ENCODE results near the gene RIBC1.
"Not testable (repeated sequence)": the region's sequence is repeated elsewhere in the genome, so short reads cannot be mapped to it uniquely, and the experiment has no call there.

RIBC1 gene

GRCh38 chrX:53422861-53423306 is at the start of gene RIBC1:
Gene RIBC1, plus strand, starts transcription at chrX:53422873. Its CDS starts 3,404 bp downstream, at chrX:53426277.
- no peak for DNase-seq (ENCODE audit: low read depth)

- DNase-seq (ENCODE audit: low read depth): no peak
Observed at GRCh38 chrX:53373307-53373706, 49.4 kb upstream of the RIBC1 start.

- DNase-seq (ENCODE audit: low read depth): no peak
Observed at GRCh38 chrX:53374222-53374820, 48.4 kb upstream of the RIBC1 start.

- no peak for DNase-seq (ENCODE audit: low read depth)
Observed at GRCh38 chrX:53374923-53375322, 47.8 kb upstream of the RIBC1 start.

GRCh38 chrX:53376888-53377287 is 45.8 kb upstream of the RIBC1 start:
- no peak for DNase-seq (ENCODE audit: low read depth)

GRCh38 chrX:53377464-53377863 is 45.2 kb upstream of the RIBC1 start:
- DNase-seq (ENCODE audit: low read depth): no peak

- DNase-seq (ENCODE audit: low read depth): no peak
Observed at GRCh38 chrX:53379008-53379710, 43.5 kb upstream of the RIBC1 start.

GRCh38 chrX:53379747-53380146 is 42.9 kb upstream of the RIBC1 start:
- DNase-seq (ENCODE audit: low read depth): no peak

GRCh38 chrX:53383376-53384076 is 39.1 kb upstream of the RIBC1 start:
- no peak for DNase-seq (ENCODE audit: low read depth)

GRCh38 chrX:53395605-53396298 is 26.9 kb upstream of the RIBC1 start:
- no peak for DNase-seq (ENCODE audit: low read depth)

GRCh38 chrX:53398216-53398615 is 24.5 kb upstream of the RIBC1 start:
- DNase-seq (ENCODE audit: low read depth): no peak

- DNase-seq (ENCODE audit: low read depth): no peak
Observed at GRCh38 chrX:53403535-53403934, 19.1 kb upstream of the RIBC1 start.

GRCh38 chrX:53412446-53412845 is 10.2 kb upstream of the RIBC1 start:
- DNase-seq (ENCODE audit: low read depth): no peak

- DNase-seq (ENCODE audit: low read depth): not testable (repeated sequence)
Observed at GRCh38 chrX:53420351-53420750, 2.3 kb upstream of the RIBC1 start.

GRCh38 chrX:53421125-53421524 is 1.5 kb upstream of the RIBC1 start:
- DNase-seq (ENCODE audit: low read depth): no peak

- DNase-seq (ENCODE audit: low read depth): no peak
Observed at GRCh38 chrX:53421772-53422085, 944 bp upstream of the RIBC1 start.

GRCh38 chrX:53422086-53422860 is 400 bp upstream of the RIBC1 start, which contains the start of gene SMC1A:
Gene SMC1A, minus strand, starts transcription at chrX:53422654. Its CDS starts 54 bp downstream, at chrX:53422600.
- DNase-seq (ENCODE audit: low read depth): peak; percentile 61

GRCh38 chrX:53429755-53430154 is 7.1 kb downstream of the RIBC1 start:
- DNase-seq (ENCODE audit: low read depth): no peak

GRCh38 chrX:53430231-53430630 is 7.6 kb downstream of the RIBC1 start:
- no peak for DNase-seq (ENCODE audit: low read depth)

GRCh38 chrX:53433651-53434639 is 11.3 kb downstream of the RIBC1 start, which contains the start of gene HSD17B10:
Gene HSD17B10, minus strand, starts transcription at chrX:53434370. Its CDS starts 25 bp downstream, at chrX:53434345.
- peak; percentile 58 for DNase-seq (ENCODE audit: low read depth)
